SH-SY5Y (cell line): ENCODE results near the gene TMEM18.

Experiments
- GATA2 ChIP-seq: IDR thresholded peaks from 2 replicates; pipeline ENCODE4 v1.6.1; 2011; ENCODE audit warnings: mild to moderate bottlenecking, low read depth, low read length
- GATA3 ChIP-seq: IDR thresholded peaks from 2 replicates; pipeline ENCODE4 v1.6.1; 2011; ENCODE audit warnings: low read depth, mild to moderate bottlenecking, low read length, moderate library complexity

- TF ChIP-seq GATA3 (no peak), GATA2 (no peak)
Observed at GRCh38 chr2:623130-623922, 53.9 kb downstream of the TMEM18 start.
